ENCODE data around the gene CSK. TPM values are rescaled to one million over a fixed set of nuclear protein-coding genes. Genes with fewer than 3 reads are reported as not detected.

CSK gene
- total RNA-seq, 4 donors from 2014 or later = 6.4 to 11.7 (median 10.8) TPM

DNA sequence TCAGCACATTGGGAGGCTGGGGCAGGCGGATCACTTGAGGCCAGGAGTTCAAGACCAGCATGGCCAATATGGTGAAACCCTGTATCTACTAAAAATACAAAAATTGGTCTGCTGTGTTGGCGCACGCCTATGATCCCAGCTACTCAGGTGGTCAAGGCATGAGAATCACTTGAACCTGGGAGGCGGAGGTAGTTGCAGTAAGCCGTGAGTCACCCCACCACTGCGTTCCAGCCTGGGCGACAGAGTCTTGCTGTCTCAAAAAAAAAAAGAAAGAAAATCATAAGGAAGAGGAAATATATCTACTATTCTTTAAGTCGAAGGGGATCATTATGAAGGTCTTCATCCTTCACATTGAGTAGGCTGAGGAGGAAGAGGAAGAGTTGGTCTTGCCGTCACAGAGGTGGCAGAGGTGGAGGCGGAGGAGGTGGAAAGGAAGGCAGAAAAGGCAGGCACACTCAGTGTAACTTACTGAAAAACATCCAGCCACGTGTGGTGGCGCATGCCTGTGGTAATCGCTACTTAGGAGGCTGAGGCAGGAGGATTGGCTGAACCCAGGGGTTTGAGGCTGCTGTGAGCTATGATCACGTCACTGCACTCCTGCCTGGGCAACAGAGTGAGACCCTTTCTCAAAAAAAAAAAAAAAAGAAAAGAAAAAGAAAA is 14.2 kb downstream of the CSK start:
- H3K4me3 ChIP-seq = no peak overlapping the region
- in situ Hi-C loops (cut with MboI; ENCODE audit: low sequenced_read_pairs in 4 of 4) = no loop called here
- TF ChIP-seq, protein P1, sequence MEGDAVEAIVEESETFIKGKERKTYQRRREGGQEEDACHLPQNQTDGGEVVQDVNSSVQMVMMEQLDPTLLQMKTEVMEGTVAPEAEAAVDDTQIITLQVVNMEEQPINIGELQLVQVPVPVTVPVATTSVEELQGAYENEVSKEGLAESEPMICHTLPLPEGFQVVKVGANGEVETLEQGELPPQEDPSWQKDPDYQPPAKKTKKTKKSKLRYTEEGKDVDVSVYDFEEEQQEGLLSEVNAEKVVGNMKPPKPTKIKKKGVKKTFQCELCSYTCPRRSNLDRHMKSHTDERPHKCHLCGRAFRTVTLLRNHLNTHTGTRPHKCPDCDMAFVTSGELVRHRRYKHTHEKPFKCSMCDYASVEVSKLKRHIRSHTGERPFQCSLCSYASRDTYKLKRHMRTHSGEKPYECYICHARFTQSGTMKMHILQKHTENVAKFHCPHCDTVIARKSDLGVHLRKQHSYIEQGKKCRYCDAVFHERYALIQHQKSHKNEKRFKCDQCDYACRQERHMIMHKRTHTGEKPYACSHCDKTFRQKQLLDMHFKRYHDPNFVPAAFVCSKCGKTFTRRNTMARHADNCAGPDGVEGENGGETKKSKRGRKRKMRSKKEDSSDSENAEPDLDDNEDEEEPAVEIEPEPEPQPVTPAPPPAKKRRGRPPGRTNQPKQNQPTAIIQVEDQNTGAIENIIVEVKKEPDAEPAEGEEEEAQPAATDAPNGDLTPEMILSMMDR (IDR thresholded peaks at IDR 0.05 in 4 of 5, conservative IDR thresholded peaks at IDR 0.05 in 1 of 5) = no peak
- TF ChIP-seq POLR2A (IDR thresholded peaks at IDR 0.05) = no peak
- no peak for DNase-seq
- no peak overlapping the region for H3K27ac ChIP-seq
- ATAC-seq = no peak
- intact Hi-C loops (cut with DNase I; ENCODE audit: low total_unique reads) = no loop called here
- no peaks in the 10 kb centered on the region for H3K36me3 ChIP-seq
- H3K27me3 ChIP-seq = no peaks in the 10 kb centered on the region
- H3K9me3 ChIP-seq = no peaks in the 10 kb centered on the region
- H3K4me1 ChIP-seq = peaks cover 23 to 30% of the 10 kb centered on the region in 2 donors

GRCh38 chr15:74798388-74799254 is 16.7 kb downstream of the CSK start:
- in situ Hi-C loops (cut with MboI; ENCODE audit: low sequenced_read_pairs in 4 of 4) = no loop called here
- peak; percentile 80 to 88 for DNase-seq

DNA sequence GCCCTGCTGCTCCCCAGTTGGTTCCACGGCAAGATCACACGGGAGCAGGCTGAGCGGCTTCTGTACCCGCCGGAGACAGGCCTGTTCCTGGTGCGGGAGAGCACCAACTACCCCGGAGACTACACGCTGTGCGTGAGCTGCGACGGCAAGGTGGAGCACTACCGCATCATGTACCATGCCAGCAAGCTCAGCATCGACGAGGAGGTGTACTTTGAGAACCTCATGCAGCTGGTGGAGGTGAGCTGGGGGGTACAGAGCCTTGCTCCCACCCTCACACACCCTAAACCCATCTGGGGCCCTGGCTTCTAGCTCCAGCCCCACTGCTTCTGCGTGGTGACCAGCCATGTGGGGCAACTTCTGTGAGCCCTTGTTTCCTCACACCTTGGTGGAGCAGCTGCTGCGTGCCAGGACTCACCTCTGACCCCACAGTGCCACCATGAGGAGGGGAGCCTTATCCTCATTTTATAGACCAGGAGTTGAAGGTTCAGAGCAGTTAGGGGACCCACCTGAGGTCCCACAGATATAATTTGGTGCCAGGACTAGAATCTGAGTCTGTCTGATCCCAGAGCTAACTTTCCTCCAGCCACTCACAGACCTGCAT is 17.5 kb downstream of the CSK start:
- intact Hi-C loops (cut with DNase I; ENCODE audit: low total_unique reads) (no loop called here), in situ Hi-C loops (cut with MboI; ENCODE audit: low sequenced_read_pairs in 4 of 4) (no loop called here)
- peak overlapping the region; percentile 71 to 84 (median 75) for H3K27ac ChIP-seq
- TF ChIP-seq, protein P1 (IDR thresholded peaks at IDR 0.05 in 4 of 5, conservative IDR thresholded peaks at IDR 0.05 in 1 of 5) = no peak
- no peak for TF ChIP-seq POLR2A (IDR thresholded peaks at IDR 0.05)
- ATAC-seq (no peak), DNase-seq (no peak)
- no peaks in the 10 kb centered on the region for H3K27me3 ChIP-seq
- H3K9me3 ChIP-seq = no peaks in the 10 kb centered on the region
- H3K4me3 ChIP-seq = no peak overlapping the region
- H3K4me1 ChIP-seq = peaks cover 23 to 24% of the 10 kb centered on the region in 2 donors
- peaks cover 0 to 13% of the 10 kb centered on the region in 2 donors for H3K36me3 ChIP-seq

More at GRCh38 chr15:74798388-74799254, 16.7 kb downstream of the CSK start:
- TF ChIP-seq, protein P1 (IDR thresholded peaks at IDR 0.05 in 4 of 5, conservative IDR thresholded peaks at IDR 0.05 in 1 of 5) = peak in 3 of 5 experiments; percentile 16 to 30 (median 17)
- peak in 1 of 2 donors; percentile 9 for TF ChIP-seq POLR2A (IDR thresholded peaks at IDR 0.05)
- Histone ChIP-seq H3K9me3 (no peaks in the 10 kb centered on the region), H3K4me3 (no peak overlapping the region), H3K36me3 (peaks cover 0 to 13% of the 10 kb centered on the region in 2 donors), H3K4me1 (peaks cover 23 to 24% of the 10 kb centered on the region in 2 donors), H3K27ac (peak overlapping the region; percentile 71 to 84 (median 75)), H3K27me3 (no peaks in the 10 kb centered on the region)
- intact Hi-C loops (cut with DNase I; ENCODE audit: low total_unique reads) = no loop called here
- peak; percentile 79 to 84 for ATAC-seq

DNA sequence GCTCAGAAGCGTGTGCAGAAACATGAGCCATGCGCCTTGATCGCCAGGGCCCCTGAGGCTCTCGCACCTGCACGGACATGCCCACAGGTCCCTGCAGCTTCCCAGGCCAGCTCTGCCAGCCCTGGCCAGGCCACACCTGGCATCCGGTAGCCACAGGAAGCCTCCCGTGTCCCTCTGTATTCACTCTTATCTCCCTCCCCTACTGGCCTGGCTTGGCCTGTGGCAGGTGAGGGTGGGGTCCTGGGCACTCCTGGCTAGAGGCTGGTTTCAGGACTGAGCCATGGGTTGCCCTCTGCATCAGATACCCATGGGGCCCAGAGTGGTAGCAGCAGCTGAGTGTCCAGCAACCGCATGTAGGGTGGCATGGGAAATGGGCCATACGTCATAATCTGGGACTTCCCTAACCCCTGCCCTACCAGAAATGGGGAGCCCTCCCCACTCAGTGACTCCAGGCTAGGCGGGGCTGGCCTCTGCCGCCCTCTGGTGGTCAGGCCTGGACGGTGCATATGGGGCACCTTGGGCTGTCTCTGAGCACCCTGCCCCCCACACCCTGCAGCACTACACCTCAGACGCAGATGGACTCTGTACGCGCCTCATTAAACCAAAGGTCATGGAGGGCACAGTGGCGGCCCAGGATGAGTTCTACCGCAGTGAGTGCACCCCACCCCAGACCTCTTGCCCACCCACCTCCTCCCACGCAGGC is 18.1 kb downstream of the CSK start:
- Histone ChIP-seq H3K4me1 (peaks cover 23 to 24% of the 10 kb centered on the region in 2 donors), H3K27me3 (no peaks in the 10 kb centered on the region), H3K27ac (peak overlapping the region; percentile 71 to 84 (median 75)), H3K36me3 (peaks cover 0 to 13% of the 10 kb centered on the region in 2 donors), H3K9me3 (no peaks in the 10 kb centered on the region), H3K4me3 (no peak overlapping the region)
- ATAC-seq (peak; percentile 69 to 85), DNase-seq (peak; percentile 52 to 71)
- in situ Hi-C loops (cut with MboI; ENCODE audit: low sequenced_read_pairs in 4 of 4) = no loop called here
- intact Hi-C loops (cut with DNase I; ENCODE audit: low total_unique reads) = loop anchor here (1.0 kb wide), 2 partner anchors 18 to 29 kb away; partner anchors contain the start of gene CSK
- TF ChIP-seq, protein P1 (IDR thresholded peaks at IDR 0.05 in 4 of 5, conservative IDR thresholded peaks at IDR 0.05 in 1 of 5) = peak; percentile 92 to 99 (median 98)
- TF ChIP-seq POLR2A (IDR thresholded peaks at IDR 0.05) = no peak

Measured in gastrocnemius medialis (tissue), 4 donors.